SK-N-SH treated with all-trans-retinoic acid at 6 μM for 48 hours (cell line): ENCODE data around the gene ZNF577.

Source experiments
- ATAC-seq: fragments of 200-7000 bp; cut with Tn5 transposase; 3 replicates; pipeline ENCODE4 v1.9.1; 2020; ENCODE audit warnings: mild to moderate bottlenecking, moderate library complexity
- ARNTL ChIP-seq: fragments of 450-650 bp; formaldehyde crosslinking; IDR thresholded peaks from 2 replicates; pipeline ENCODE4 v1.5.0; 2020; ENCODE audit warnings: low read depth, mild to moderate bottlenecking, moderate library complexity, borderline replicate concordance
- BACH2 ChIP-seq: fragments of 250-450 bp; sonication (Bioruptor Pico); IDR thresholded peaks from 2 replicates; pipeline ENCODE4 v1.9.0; 2021; ENCODE audit warnings: mild to moderate bottlenecking, borderline replicate concordance
- CREB5 ChIP-seq: fragments of 250-450 bp; sonication (Bioruptor Pico); IDR thresholded peaks from 2 replicates; pipeline ENCODE4 v1.5.1; 2020; ENCODE audit warnings: low read depth, mild to moderate bottlenecking, moderate library complexity
- CSDC2 ChIP-seq: fragments of 250-450 bp; sonication (Bioruptor Pico); IDR thresholded peaks from 2 replicates; pipeline ENCODE4 v1.5.0; 2020; ENCODE audit warnings: mild to moderate bottlenecking, moderate library complexity
- ESRRG ChIP-seq: fragments of 250-450 bp; sonication (Bioruptor Pico); IDR thresholded peaks from 2 replicates; pipeline ENCODE4 v1.6.1; 2021; ENCODE audit warnings: mild to moderate bottlenecking
- GLIS3 ChIP-seq: fragments of 250-450 bp; sonication (Bioruptor Pico); IDR thresholded peaks from 2 replicates; pipeline ENCODE4 v1.5.0; 2020; ENCODE audit warnings: mild to moderate bottlenecking, moderate library complexity
- ISL1 ChIP-seq: fragments of 250-450 bp; sonication (Bioruptor Pico); IDR thresholded peaks from 2 replicates; pipeline ENCODE4 v2.1.2; 2022; ENCODE audit warnings: mild to moderate bottlenecking, moderate library complexity
- OSR1 ChIP-seq: fragments of 250-450 bp; sonication (Bioruptor Pico); IDR thresholded peaks from 2 replicates; pipeline ENCODE4 v1.8.0; 2022; ENCODE audit warnings: moderate library complexity, mild to moderate bottlenecking, inconsistent platforms
- PPARA ChIP-seq: fragments of 250-450 bp; sonication (Bioruptor Pico); IDR thresholded peaks from 2 replicates; pipeline ENCODE4 v1.5.0; 2020; ENCODE audit warnings: mild to moderate bottlenecking, borderline replicate concordance
- RARB ChIP-seq: fragments of 250-450 bp; sonication (Bioruptor Pico); IDR thresholded peaks from 2 replicates; pipeline ENCODE4 v1.8.0; 2021; ENCODE audit warnings: mild to moderate bottlenecking, moderate library complexity
- SNAI2 ChIP-seq: fragments of 250-450 bp; sonication (Bioruptor Pico); IDR thresholded peaks from 2 replicates; pipeline ENCODE4 v1.5.0; 2020; ENCODE audit warnings: mild to moderate bottlenecking, moderate library complexity
- TCF4 ChIP-seq: fragments of 250-450 bp; sonication (Bioruptor Pico); IDR thresholded peaks from 2 replicates; pipeline ENCODE4 v1.8.0; 2021; ENCODE audit warnings: mild to moderate bottlenecking, moderate library complexity, borderline replicate concordance
- TOX ChIP-seq: fragments of 250-450 bp; sonication (Bioruptor Pico); IDR thresholded peaks from 2 replicates; pipeline ENCODE4 v1.8.0; 2021; ENCODE audit warnings: mild to moderate bottlenecking, moderate library complexity, borderline replicate concordance
- ZC3H10 ChIP-seq: fragments of 250-450 bp; sonication (Bioruptor Pico); IDR thresholded peaks from 2 replicates; pipeline ENCODE4 v1.5.1; 2021; ENCODE audit warnings: mild to moderate bottlenecking, moderate library complexity
- ZFP3 ChIP-seq: fragments of 250-450 bp; sonication (Bioruptor Pico); IDR thresholded peaks from 2 replicates; pipeline ENCODE4 v1.5.0; 2020; ENCODE audit warnings: mild to moderate bottlenecking, moderate library complexity
- ZFP30 ChIP-seq: fragments of 450-650 bp; formaldehyde crosslinking; IDR thresholded peaks from 2 replicates; pipeline ENCODE4 v1.5.0; 2022; ENCODE audit warnings: mild to moderate bottlenecking, moderate library complexity
- ZNF565 ChIP-seq: fragments of 450-650 bp; formaldehyde crosslinking; conservative IDR thresholded peaks from 2 replicates; pipeline ENCODE4 v1.5.0; 2020; ENCODE audit warnings: low read depth, mild to moderate bottlenecking, moderate library complexity
- ZNF70 ChIP-seq: fragments of 450-650 bp; formaldehyde crosslinking; IDR thresholded peaks from 2 replicates; pipeline ENCODE4 v1.5.0; 2020; ENCODE audit warnings: mild to moderate bottlenecking, moderate library complexity
- ZNF8 ChIP-seq: fragments of 450-650 bp; formaldehyde crosslinking; IDR thresholded peaks from 2 replicates; pipeline ENCODE4 v1.5.0; 2020; ENCODE audit warnings: mild to moderate bottlenecking, moderate library complexity
- TF ChIP-seq, protein P1 (sequence below): fragments of 250-450 bp; sonication (Bioruptor Pico); IDR thresholded peaks from 2 replicates; pipeline ENCODE4 v1.5.1; 2021; ENCODE audit warnings: mild to moderate bottlenecking, moderate library complexity
- TF ChIP-seq, protein P2 (sequence below): fragments of 250-450 bp; sonication (Bioruptor Pico); IDR thresholded peaks from 2 replicates; pipeline ENCODE4 v1.8.0; 2021; ENCODE audit warnings: low read depth, mild to moderate bottlenecking, moderate library complexity, borderline replicate concordance
- TF ChIP-seq, protein P3 (sequence below): fragments of 250-450 bp; sonication (Bioruptor Pico); IDR thresholded peaks from 2 replicates; pipeline ENCODE4 v1.5.0; 2020; ENCODE audit warnings: mild to moderate bottlenecking, moderate library complexity
- TF ChIP-seq, protein P4 (sequence below): fragments of 250-450 bp; sonication (Bioruptor Pico); IDR thresholded peaks from 2 replicates; pipeline ENCODE4 v1.8.0; 2020; ENCODE audit warnings: mild to moderate bottlenecking, moderate library complexity, borderline replicate concordance

The ZNF577 gene

DNA sequence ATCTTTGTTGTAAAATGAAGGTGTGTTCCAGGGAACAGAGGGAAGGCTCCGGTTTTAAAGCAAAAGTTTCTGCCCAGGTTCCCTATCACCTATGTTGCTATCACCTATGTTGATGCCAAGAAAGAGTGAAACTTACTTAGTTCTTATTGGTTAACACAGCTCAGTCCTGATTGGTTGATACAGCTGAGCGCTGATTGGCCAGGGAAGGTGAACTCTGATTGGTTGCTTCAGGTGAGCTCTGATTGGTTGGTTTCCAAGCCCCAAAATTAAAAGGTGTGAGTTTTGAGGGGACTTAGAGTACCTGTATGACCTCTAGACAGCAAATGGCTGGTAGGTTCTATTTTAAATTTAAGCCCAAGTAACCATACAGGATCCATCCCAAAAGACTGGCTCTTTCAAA is 50.6 kb downstream of the ZNF577 start:
- TF ChIP-seq, protein P1, sequence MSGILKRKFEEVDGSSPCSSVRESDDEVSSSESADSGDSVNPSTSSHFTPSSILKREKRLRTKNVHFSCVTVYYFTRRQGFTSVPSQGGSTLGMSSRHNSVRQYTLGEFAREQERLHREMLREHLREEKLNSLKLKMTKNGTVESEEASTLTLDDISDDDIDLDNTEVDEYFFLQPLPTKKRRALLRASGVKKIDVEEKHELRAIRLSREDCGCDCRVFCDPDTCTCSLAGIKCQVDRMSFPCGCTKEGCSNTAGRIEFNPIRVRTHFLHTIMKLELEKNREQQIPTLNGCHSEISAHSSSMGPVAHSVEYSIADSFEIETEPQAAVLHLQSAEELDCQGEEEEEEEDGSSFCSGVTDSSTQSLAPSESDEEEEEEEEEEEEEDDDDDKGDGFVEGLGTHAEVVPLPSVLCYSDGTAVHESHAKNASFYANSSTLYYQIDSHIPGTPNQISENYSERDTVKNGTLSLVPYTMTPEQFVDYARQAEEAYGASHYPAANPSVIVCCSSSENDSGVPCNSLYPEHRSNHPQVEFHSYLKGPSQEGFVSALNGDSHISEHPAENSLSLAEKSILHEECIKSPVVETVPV (CRISPR knock-in tag): no peak
- TF ChIP-seq RARB (no peak), OSR1 (CRISPR knock-in tag) (no peak), ZNF565 (CRISPR knock-in tag) (no peak), SNAI2 (CRISPR knock-in tag) (no peak), ARNTL (CRISPR knock-in tag) (no peak), ZFP3 (CRISPR knock-in tag) (no peak), ZNF70 (CRISPR knock-in tag) (no peak), ISL1 (no peak), TCF4 (CRISPR knock-in tag) (no peak), ZC3H10 (CRISPR knock-in tag) (no peak), CSDC2 (CRISPR knock-in tag) (no peak), ESRRG (no peak), ZNF8 (CRISPR knock-in tag) (no peak), TOX (CRISPR knock-in tag) (no peak), ZFP30 (CRISPR knock-in tag) (no peak)
- TF ChIP-seq, protein P2, sequence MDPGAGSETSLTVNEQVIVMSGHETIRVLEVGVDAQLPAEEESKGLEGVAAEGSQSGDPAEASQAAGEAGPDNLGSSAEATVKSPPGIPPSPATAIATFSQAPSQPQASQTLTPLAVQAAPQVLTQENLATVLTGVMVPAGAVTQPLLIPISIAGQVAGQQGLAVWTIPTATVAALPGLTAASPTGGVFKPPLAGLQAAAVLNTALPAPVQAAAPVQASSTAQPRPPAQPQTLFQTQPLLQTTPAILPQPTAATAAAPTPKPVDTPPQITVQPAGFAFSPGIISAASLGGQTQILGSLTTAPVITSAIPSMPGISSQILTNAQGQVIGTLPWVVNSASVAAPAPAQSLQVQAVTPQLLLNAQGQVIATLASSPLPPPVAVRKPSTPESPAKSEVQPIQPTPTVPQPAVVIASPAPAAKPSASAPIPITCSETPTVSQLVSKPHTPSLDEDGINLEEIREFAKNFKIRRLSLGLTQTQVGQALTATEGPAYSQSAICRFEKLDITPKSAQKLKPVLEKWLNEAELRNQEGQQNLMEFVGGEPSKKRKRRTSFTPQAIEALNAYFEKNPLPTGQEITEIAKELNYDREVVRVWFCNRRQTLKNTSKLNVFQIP (CRISPR knock-in tag): no peak
- TF ChIP-seq, protein P3, sequence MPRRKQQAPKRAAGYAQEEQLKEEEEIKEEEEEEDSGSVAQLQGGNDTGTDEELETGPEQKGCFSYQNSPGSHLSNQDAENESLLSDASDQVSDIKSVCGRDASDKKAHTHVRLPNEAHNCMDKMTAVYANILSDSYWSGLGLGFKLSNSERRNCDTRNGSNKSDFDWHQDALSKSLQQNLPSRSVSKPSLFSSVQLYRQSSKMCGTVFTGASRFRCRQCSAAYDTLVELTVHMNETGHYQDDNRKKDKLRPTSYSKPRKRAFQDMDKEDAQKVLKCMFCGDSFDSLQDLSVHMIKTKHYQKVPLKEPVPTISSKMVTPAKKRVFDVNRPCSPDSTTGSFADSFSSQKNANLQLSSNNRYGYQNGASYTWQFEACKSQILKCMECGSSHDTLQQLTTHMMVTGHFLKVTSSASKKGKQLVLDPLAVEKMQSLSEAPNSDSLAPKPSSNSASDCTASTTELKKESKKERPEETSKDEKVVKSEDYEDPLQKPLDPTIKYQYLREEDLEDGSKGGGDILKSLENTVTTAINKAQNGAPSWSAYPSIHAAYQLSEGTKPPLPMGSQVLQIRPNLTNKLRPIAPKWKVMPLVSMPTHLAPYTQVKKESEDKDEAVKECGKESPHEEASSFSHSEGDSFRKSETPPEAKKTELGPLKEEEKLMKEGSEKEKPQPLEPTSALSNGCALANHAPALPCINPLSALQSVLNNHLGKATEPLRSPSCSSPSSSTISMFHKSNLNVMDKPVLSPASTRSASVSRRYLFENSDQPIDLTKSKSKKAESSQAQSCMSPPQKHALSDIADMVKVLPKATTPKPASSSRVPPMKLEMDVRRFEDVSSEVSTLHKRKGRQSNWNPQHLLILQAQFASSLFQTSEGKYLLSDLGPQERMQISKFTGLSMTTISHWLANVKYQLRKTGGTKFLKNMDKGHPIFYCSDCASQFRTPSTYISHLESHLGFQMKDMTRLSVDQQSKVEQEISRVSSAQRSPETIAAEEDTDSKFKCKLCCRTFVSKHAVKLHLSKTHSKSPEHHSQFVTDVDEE (CRISPR knock-in tag): no peak
- no peak for ATAC-seq

- ATAC-seq: no peak
- TF ChIP-seq RARB: no peak
- no peak for TF ChIP-seq ESRRG
- no peak for TF ChIP-seq ZC3H10 (CRISPR knock-in tag)
- no peak for TF ChIP-seq CREB5 (CRISPR knock-in tag)
- TF ChIP-seq, protein P4, sequence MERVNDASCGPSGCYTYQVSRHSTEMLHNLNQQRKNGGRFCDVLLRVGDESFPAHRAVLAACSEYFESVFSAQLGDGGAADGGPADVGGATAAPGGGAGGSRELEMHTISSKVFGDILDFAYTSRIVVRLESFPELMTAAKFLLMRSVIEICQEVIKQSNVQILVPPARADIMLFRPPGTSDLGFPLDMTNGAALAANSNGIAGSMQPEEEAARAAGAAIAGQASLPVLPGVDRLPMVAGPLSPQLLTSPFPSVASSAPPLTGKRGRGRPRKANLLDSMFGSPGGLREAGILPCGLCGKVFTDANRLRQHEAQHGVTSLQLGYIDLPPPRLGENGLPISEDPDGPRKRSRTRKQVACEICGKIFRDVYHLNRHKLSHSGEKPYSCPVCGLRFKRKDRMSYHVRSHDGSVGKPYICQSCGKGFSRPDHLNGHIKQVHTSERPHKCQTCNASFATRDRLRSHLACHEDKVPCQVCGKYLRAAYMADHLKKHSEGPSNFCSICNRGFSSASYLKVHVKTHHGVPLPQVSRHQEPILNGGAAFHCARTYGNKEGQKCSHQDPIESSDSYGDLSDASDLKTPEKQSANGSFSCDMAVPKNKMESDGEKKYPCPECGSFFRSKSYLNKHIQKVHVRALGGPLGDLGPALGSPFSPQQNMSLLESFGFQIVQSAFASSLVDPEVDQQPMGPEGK (CRISPR knock-in tag): no peak
- no peak for TF ChIP-seq TOX (CRISPR knock-in tag)
- no peak for TF ChIP-seq OSR1 (CRISPR knock-in tag)
Observed at GRCh38 chr19:51830274-51830673, 57.5 kb downstream of the ZNF577 start.

DNA sequence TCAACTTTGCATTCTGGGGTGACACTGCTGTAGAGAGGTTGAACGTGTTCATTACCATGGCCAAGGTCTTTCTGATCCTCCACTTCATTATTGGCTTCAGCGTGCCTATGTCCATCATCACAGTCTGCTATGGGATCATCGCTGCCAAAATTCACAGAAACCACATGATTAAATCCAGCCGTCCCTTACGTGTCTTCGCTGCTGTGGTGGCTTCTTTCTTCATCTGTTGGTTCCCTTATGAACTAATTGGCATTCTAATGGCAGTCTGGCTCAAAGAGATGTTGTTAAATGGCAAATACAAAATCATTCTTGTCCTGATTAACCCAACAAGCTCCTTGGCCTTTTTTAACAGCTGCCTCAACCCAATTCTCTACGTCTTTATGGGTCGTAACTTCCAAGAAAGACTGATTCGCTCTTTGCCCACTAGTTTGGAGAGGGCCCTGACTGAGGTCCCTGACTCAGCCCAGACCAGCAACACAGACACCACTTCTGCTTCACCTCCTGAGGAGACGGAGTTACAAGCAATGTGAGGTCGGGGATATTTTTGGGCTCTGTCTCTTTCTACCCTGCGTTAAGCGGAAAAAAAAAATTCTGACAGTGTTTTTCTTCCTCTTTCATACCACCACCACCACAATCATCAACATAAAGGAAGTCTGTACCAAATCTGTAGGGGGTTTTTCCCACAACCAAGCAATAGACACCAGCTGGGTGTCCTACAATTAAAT is 63.3 kb downstream of the ZNF577 start:
- no peak for ATAC-seq
- TF ChIP-seq BACH2 (no peak), ESRRG (no peak), ZNF565 (CRISPR knock-in tag) (no peak), TOX (CRISPR knock-in tag) (no peak), ZFP30 (CRISPR knock-in tag) (no peak), ARNTL (CRISPR knock-in tag) (no peak), GLIS3 (no peak), ZC3H10 (CRISPR knock-in tag) (no peak), ZNF70 (CRISPR knock-in tag) (no peak), RARB (no peak), PPARA (CRISPR knock-in tag) (no peak)
- TF ChIP-seq, protein P2 (CRISPR knock-in tag): no peak
- TF ChIP-seq, protein P4 (CRISPR knock-in tag): no peak
